NCI-H446 (cell line): ENCODE measurements around the gene GSTCD.
"Not testable (repeated sequence)": the region's sequence is repeated elsewhere in the genome, so short reads cannot be mapped to it uniquely, and the experiment has no call there.

Source experiments
- DNase-seq, 2 experiments: peaks; one replicate each; lab custom pipeline; 2025; lab: John Stamatoyannopoulos, UW

GSTCD gene

GRCh38 chr4:105805501-105806120 lies 97.0 kb downstream of the GSTCD start:
- no peak for DNase-seq

GRCh38 chr4:105807496-105807895 lies 98.9 kb downstream of the GSTCD start:
- DNase-seq: peak in 1 of 2 experiments; percentile 8

GRCh38 chr4:105808030-105808749 lies 99.6 kb downstream of the GSTCD start:
- no peak for DNase-seq

- DNase-seq: peak in 1 of 2 experiments; percentile 4
Measured at GRCh38 chr4:105808750-105809041, 100.1 kb downstream of the GSTCD start.

- no peak for DNase-seq
Measured at GRCh38 chr4:105815701-105816100, 107.1 kb downstream of the GSTCD start.

GRCh38 chr4:105822061-105822460 lies 113.5 kb downstream of the GSTCD start:
- DNase-seq: no peak

GRCh38 chr4:105828074-105828473 lies 119.5 kb downstream of the GSTCD start:
- no peak for DNase-seq

GRCh38 chr4:105831189-105831588 lies 122.6 kb downstream of the GSTCD start:
- DNase-seq: no peak

GRCh38 chr4:105835177-105835576 lies 126.6 kb downstream of the GSTCD start:
- DNase-seq: no peak

GRCh38 chr4:105836537-105836936 lies 128.0 kb downstream of the GSTCD start:
- DNase-seq: no peak

GRCh38 chr4:105837037-105837436 lies 128.5 kb downstream of the GSTCD start:
- DNase-seq: no peak

- DNase-seq: no peak
Measured at GRCh38 chr4:105838082-105838481, 129.5 kb downstream of the GSTCD start.

- no peak for DNase-seq
Measured at GRCh38 chr4:105840426-105841174, 132.0 kb downstream of the GSTCD start.

- DNase-seq: no peak
Measured at GRCh38 chr4:105843941-105844340, 135.4 kb downstream of the GSTCD start.

GRCh38 chr4:105845559-105845958 lies 137.0 kb downstream of the GSTCD start:
- DNase-seq: no peak

- DNase-seq: not testable (repeated sequence)
Measured at GRCh38 chr4:105848359-105848758, 139.8 kb downstream of the GSTCD start.

GRCh38 chr4:105851196-105851595 lies 142.6 kb downstream of the GSTCD start:
- no peak for DNase-seq

GRCh38 chr4:105852230-105852629 lies 143.6 kb downstream of the GSTCD start:
- DNase-seq: not testable (repeated sequence)

- no peak for DNase-seq
Measured at GRCh38 chr4:105858466-105859040, 150.0 kb downstream of the GSTCD start.

GRCh38 chr4:105859233-105859632 lies 150.6 kb downstream of the GSTCD start:
- DNase-seq: no peak

- DNase-seq: no peak
Measured at GRCh38 chr4:105870963-105871362, 162.4 kb downstream of the GSTCD start.

- DNase-seq: no peak
Measured at GRCh38 chr4:105871997-105872396, 163.4 kb downstream of the GSTCD start.

GRCh38 chr4:105875233-105875632 lies 166.6 kb downstream of the GSTCD start:
- DNase-seq: no peak
